Measurements from ENCODE around the gene SCN1A. TPM values are rescaled to one million over a fixed set of nuclear protein-coding genes. Genes with fewer than 3 reads are reported as not detected.

The SCN1A gene
- total and polyA plus RNA-seq, 2 of the 13 experiments (the other 11 are each of a cell fraction or from before 2014, with no cell fraction given), result 19.9 to 39.4 TPM

DNA sequence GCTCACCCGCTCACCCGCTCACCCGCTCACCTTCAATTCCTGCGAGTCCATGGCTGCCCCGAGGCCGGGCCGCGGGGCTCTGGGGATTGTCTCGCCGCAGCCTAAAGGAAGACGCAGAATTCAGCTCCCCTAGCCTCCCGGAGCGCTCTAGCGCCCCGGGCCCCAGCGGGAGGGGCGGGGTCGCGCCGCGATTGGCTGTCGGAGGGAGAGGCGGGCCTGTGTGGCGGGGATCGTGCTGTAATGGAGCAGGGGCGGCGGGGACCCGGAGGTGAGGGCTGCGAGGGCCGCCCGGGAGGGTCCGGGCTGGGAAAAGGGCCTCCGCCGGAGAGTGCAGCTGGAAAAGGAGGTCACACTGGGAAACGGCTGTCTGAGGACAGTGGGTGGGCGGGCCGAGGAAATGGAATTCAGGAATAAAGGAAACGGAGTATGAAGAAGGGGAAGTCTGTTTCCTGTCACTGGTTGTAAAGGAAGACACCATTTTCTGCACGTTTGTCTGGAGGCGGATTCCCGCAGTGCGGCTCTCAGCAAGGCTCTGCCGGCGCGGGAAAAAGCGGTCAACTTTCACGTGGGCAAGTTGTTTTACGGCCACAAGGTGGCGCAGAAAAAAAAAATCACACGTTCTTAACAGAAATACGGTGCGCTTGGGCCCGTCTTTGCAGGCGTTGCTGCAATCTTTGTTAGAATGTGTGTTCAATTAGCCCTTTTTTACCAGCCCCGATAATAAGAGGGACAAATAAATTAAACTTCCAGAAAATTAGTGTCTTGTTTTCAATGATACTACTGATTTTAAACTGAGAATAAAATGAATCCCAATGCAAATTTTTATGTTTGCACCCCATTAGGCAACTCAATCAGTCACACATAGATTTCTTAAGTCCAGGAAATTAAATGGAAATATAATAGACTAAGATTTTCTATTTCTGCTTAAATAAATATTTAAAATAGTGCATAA is 173.9 kb downstream of the SCN1A start, which contains the start of gene TTC21B (continued):
- TF ChIP-seq, protein P1, sequence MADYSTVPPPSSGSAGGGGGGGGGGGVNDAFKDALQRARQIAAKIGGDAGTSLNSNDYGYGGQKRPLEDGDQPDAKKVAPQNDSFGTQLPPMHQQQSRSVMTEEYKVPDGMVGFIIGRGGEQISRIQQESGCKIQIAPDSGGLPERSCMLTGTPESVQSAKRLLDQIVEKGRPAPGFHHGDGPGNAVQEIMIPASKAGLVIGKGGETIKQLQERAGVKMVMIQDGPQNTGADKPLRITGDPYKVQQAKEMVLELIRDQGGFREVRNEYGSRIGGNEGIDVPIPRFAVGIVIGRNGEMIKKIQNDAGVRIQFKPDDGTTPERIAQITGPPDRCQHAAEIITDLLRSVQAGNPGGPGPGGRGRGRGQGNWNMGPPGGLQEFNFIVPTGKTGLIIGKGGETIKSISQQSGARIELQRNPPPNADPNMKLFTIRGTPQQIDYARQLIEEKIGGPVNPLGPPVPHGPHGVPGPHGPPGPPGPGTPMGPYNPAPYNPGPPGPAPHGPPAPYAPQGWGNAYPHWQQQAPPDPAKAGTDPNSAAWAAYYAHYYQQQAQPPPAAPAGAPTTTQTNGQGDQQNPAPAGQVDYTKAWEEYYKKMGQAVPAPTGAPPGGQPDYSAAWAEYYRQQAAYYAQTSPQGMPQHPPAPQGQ (CRISPR knock-in tag; IDR thresholded peaks at IDR 0.05; ENCODE audit: borderline replicate concordance), result no peak
- peak; percentile 85 for TF ChIP-seq NFYC (CRISPR knock-in tag; IDR thresholded peaks at IDR 0.05)
- TF ChIP-seq ZNF251 (CRISPR knock-in tag; IDR thresholded peaks at IDR 0.05), result no peak
- TF ChIP-seq ZSCAN12 (CRISPR knock-in tag; IDR thresholded peaks at IDR 0.05), result peak; percentile 62; the same call in 1 of the 2 replicates
- TF ChIP-seq TSC22D2 (CRISPR knock-in tag; IDR thresholded peaks at IDR 0.05; ENCODE audit: borderline replicate concordance), result peak; percentile 61
- TF ChIP-seq ZNF737 (CRISPR knock-in tag; IDR thresholded peaks at IDR 0.05; ENCODE audit: borderline replicate concordance), result no peak
- TF ChIP-seq ADNP (CRISPR knock-in tag; IDR thresholded peaks at IDR 0.05), result peak; percentile 58; the same call in 1 of the 2 replicates
- TF ChIP-seq ZNF703 (CRISPR knock-in tag; IDR thresholded peaks at IDR 0.05; ENCODE audit: borderline replicate concordance), result peak; percentile 44; the same call in 1 of the 2 replicates
- TF ChIP-seq STAG1 (CRISPR knock-in tag; IDR thresholded peaks at IDR 0.05), result peak; percentile 76
- no peak for TF ChIP-seq SCMH1 (CRISPR knock-in tag; IDR thresholded peaks at IDR 0.05; ENCODE audit: borderline replicate concordance)
- TF ChIP-seq, protein P2, sequence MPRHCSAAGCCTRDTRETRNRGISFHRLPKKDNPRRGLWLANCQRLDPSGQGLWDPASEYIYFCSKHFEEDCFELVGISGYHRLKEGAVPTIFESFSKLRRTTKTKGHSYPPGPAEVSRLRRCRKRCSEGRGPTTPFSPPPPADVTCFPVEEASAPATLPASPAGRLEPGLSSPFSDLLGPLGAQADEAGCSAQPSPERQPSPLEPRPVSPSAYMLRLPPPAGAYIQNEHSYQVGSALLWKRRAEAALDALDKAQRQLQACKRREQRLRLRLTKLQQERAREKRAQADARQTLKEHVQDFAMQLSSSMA (CRISPR knock-in tag; IDR thresholded peaks at IDR 0.05), result peak; percentile 96
- TF ChIP-seq RBFOX2 (IDR thresholded peaks at IDR 0.05; ENCODE audit: low read depth, low read length), result peak; percentile 88
- TF ChIP-seq, protein P3, sequence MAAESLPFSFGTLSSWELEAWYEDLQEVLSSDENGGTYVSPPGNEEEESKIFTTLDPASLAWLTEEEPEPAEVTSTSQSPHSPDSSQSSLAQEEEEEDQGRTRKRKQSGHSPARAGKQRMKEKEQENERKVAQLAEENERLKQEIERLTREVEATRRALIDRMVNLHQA (CRISPR knock-in tag; IDR thresholded peaks at IDR 0.05), result 0 out of 2 replicates have a peak, but pooled peaks have one; percentile 70
- TF ChIP-seq ZNF672 (CRISPR knock-in tag; IDR thresholded peaks at IDR 0.05), result no peak
- TF ChIP-seq, protein P4, sequence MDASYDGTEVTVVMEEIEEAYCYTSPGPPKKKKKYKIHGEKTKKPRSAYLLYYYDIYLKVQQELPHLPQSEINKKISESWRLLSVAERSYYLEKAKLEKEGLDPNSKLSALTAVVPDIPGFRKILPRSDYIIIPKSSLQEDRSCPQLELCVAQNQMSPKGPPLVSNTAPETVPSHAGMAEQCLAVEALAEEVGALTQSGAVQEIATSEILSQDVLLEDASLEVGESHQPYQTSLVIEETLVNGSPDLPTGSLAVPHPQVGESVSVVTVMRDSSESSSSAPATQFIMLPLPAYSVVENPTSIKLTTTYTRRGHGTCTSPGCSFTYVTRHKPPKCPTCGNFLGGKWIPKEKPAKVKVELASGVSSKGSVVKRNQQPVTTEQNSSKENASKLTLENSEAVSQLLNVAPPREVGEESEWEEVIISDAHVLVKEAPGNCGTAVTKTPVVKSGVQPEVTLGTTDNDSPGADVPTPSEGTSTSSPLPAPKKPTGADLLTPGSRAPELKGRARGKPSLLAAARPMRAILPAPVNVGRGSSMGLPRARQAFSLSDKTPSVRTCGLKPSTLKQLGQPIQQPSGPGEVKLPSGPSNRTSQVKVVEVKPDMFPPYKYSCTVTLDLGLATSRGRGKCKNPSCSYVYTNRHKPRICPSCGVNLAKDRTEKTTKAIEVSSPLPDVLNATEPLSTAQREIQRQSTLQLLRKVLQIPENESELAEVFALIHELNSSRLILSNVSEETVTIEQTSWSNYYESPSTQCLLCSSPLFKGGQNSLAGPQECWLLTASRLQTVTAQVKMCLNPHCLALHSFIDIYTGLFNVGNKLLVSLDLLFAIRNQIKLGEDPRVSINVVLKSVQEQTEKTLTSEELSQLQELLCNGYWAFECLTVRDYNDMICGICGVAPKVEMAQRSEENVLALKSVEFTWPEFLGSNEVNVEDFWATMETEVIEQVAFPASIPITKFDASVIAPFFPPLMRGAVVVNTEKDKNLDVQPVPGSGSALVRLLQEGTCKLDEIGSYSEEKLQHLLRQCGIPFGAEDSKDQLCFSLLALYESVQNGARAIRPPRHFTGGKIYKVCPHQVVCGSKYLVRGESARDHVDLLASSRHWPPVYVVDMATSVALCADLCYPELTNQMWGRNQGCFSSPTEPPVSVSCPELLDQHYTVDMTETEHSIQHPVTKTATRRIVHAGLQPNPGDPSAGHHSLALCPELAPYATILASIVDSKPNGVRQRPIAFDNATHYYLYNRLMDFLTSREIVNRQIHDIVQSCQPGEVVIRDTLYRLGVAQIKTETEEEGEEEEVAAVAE (CRISPR knock-in tag; IDR thresholded peaks at IDR 0.05; ENCODE audit: borderline replicate concordance), result peak; percentile 74
- TF ChIP-seq, protein P5, sequence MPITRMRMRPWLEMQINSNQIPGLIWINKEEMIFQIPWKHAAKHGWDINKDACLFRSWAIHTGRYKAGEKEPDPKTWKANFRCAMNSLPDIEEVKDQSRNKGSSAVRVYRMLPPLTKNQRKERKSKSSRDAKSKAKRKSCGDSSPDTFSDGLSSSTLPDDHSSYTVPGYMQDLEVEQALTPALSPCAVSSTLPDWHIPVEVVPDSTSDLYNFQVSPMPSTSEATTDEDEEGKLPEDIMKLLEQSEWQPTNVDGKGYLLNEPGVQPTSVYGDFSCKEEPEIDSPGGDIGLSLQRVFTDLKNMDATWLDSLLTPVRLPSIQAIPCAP (CRISPR knock-in tag; IDR thresholded peaks at IDR 0.05; ENCODE audit: low read depth), result no peak
